ENCODE results near the gene CNTNAP2.

GRCh38 chr7:147798001-147798400 is 1681.4 kb downstream of the CNTNAP2 start:
- TF ChIP-seq, protein P1, sequence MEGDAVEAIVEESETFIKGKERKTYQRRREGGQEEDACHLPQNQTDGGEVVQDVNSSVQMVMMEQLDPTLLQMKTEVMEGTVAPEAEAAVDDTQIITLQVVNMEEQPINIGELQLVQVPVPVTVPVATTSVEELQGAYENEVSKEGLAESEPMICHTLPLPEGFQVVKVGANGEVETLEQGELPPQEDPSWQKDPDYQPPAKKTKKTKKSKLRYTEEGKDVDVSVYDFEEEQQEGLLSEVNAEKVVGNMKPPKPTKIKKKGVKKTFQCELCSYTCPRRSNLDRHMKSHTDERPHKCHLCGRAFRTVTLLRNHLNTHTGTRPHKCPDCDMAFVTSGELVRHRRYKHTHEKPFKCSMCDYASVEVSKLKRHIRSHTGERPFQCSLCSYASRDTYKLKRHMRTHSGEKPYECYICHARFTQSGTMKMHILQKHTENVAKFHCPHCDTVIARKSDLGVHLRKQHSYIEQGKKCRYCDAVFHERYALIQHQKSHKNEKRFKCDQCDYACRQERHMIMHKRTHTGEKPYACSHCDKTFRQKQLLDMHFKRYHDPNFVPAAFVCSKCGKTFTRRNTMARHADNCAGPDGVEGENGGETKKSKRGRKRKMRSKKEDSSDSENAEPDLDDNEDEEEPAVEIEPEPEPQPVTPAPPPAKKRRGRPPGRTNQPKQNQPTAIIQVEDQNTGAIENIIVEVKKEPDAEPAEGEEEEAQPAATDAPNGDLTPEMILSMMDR (IDR thresholded peaks at IDR 0.05), result no peak
- no peak for TF ChIP-seq POLR2A (IDR thresholded peaks at IDR 0.05)

All from testis (tissue), 2 donors.